ENCODE results near the gene KCP.

Gene KCP

GRCh38 chr7:128932862-128933179 lies 22.3 kb upstream of the KCP start:
- Mint-ChIP-seq H3K4me1 (ENCODE audit: low read depth) (peaks cover 23% of the 10 kb centered on the region), H3K36me3 (ENCODE audit: low read depth) (no peaks in the 10 kb centered on the region), H3K27me3 (peaks cover 14% of the 10 kb centered on the region), H3K27ac (no peak overlapping the region), H3K4me3 (no peak overlapping the region), H3K9me3 (no peaks in the 10 kb centered on the region)
- no peak for DNase-seq

- no peak overlapping the region for H3K4me3 Mint-ChIP-seq
- H3K36me3 Mint-ChIP-seq (ENCODE audit: low read depth), result no peaks in the 10 kb centered on the region
- no peak for DNase-seq
- H3K9me3 Mint-ChIP-seq, result no peaks in the 10 kb centered on the region
- peaks cover 10% of the 10 kb centered on the region for H3K27me3 Mint-ChIP-seq
- peak overlapping the region; percentile 8 for H3K27ac Mint-ChIP-seq
- peaks cover 19% of the 10 kb centered on the region for H3K4me1 Mint-ChIP-seq (ENCODE audit: low read depth)
Observed at GRCh38 chr7:128931965-128932861, 21.7 kb upstream of the KCP start.

- peaks cover 2% of the 10 kb centered on the region for H3K27me3 Mint-ChIP-seq
- H3K9me3 Mint-ChIP-seq, result no peaks in the 10 kb centered on the region
- H3K4me3 Mint-ChIP-seq, result no peak overlapping the region
- no peak overlapping the region for H3K27ac Mint-ChIP-seq
- no peak for DNase-seq
- H3K36me3 Mint-ChIP-seq (ENCODE audit: low read depth), result no peaks in the 10 kb centered on the region
- peaks cover 16% of the 10 kb centered on the region for H3K4me1 Mint-ChIP-seq (ENCODE audit: low read depth)
Observed at GRCh38 chr7:128931190-128931798, 20.8 kb upstream of the KCP start.

GRCh38 chr7:128928882-128929788 lies 18.6 kb upstream of the KCP start:
- Mint-ChIP-seq H3K36me3 (ENCODE audit: low read depth) (no peaks in the 10 kb centered on the region), H3K4me1 (ENCODE audit: low read depth) (peaks cover 15% of the 10 kb centered on the region), H3K27me3 (no peaks in the 10 kb centered on the region), H3K27ac (no peak overlapping the region), H3K4me3 (no peak overlapping the region), H3K9me3 (no peaks in the 10 kb centered on the region)
- DNase-seq, result no peak

DNA sequence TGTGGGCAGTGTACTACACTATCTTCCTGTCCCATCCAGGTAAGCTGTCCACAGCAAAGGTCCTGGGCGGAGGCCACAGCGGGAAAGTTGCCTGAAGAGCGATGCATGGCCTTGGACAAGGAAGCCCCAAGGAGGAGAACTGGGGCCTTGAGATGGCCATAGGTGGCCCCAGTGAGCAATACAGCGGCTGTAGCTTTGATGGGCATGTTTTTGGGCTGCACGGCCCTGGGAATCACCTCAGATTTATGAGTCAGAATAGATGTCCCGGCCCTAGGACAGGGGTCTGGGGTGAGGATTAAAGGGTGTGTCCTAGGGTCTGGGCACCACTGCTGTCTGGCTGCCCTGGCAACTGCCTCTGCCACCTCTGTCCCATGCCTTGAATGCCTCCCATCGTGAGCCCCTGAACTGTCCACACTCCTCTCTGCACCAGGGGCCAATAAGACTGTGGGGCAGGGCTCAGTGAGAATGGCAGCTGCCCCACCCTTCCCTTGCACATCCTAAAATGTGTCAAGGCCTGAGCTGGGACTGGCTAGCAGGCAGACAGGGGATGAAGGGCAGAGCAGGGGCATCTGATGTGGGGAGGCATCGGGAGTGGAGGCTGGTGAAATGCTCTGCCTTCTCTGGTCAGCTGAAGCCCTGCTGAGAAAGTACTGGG lies 17.8 kb upstream of the KCP start:
- Mint-ChIP-seq H3K27me3 (no peaks in the 10 kb centered on the region), H3K4me1 (ENCODE audit: low read depth) (peaks cover 9% of the 10 kb centered on the region), H3K4me3 (no peak overlapping the region), H3K36me3 (ENCODE audit: low read depth) (no peaks in the 10 kb centered on the region), H3K9me3 (no peaks in the 10 kb centered on the region), H3K27ac (no peak overlapping the region)
- no peak for DNase-seq

- Mint-ChIP-seq H3K27me3 (no peaks in the 10 kb centered on the region), H3K36me3 (ENCODE audit: low read depth) (no peaks in the 10 kb centered on the region)
Observed at GRCh38 chr7:128924707-128925588, 14.4 kb upstream of the KCP start.

GRCh38 chr7:128923411-128923800 lies 12.9 kb upstream of the KCP start:
- Mint-ChIP-seq H3K27me3 (peaks cover 3% of the 10 kb centered on the region), H3K36me3 (ENCODE audit: low read depth) (no peaks in the 10 kb centered on the region), H3K9me3 (no peaks in the 10 kb centered on the region), H3K27ac (no peak overlapping the region), H3K4me1 (ENCODE audit: low read depth) (no peaks in the 10 kb centered on the region), H3K4me3 (no peak overlapping the region)
- no peak for DNase-seq

More at GRCh38 chr7:128924707-128925588, 14.4 kb upstream of the KCP start:
- Mint-ChIP-seq H3K4me3 (no peak overlapping the region), H3K27ac (no peak overlapping the region), H3K9me3 (no peaks in the 10 kb centered on the region), H3K4me1 (ENCODE audit: low read depth) (no peaks in the 10 kb centered on the region)
- no peak for DNase-seq

- Mint-ChIP-seq H3K4me1 (ENCODE audit: low read depth) (no peaks in the 10 kb centered on the region), H3K9me3 (no peaks in the 10 kb centered on the region), H3K27me3 (peaks cover 9% of the 10 kb centered on the region), H3K27ac (no peak overlapping the region), H3K4me3 (no peak overlapping the region), H3K36me3 (ENCODE audit: low read depth) (no peaks in the 10 kb centered on the region)
- peak; percentile 7 for DNase-seq
Observed at GRCh38 chr7:128922496-128923410, 12.2 kb upstream of the KCP start.

DNA sequence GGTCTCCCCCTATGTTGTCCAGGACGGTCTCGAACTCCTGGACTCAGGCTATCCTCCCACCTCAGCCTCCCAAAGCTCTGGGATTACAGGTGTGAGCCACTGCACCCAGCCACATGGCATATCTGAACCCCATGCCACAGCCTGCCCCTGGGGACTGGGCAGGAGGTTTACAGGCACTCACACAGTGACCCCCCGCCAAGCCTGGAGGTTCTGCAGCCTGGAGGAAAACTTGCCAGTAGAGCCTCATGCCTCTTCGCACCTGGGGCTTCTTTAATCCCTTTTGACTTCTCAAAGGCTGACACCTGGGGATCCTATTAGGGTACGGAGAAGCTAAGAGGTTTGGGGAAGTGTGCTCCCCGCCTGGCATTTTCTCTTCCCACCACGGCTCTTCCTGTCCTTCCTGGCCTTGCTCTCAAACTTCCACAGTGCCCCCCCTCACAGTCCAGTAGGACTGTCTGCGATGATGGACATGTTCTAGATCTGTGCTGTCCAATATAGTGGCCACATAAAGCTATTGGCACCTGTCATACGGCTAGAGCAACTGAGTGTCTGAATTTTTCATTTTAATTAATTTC lies 11.4 kb upstream of the KCP start:
- H3K27me3 Mint-ChIP-seq, result peaks cover 15% of the 10 kb centered on the region
- DNase-seq, result peak; percentile 7
- H3K36me3 Mint-ChIP-seq (ENCODE audit: low read depth), result no peaks in the 10 kb centered on the region
- no peak overlapping the region for H3K4me3 Mint-ChIP-seq
- H3K4me1 Mint-ChIP-seq (ENCODE audit: low read depth), result no peaks in the 10 kb centered on the region
- no peaks in the 10 kb centered on the region for H3K9me3 Mint-ChIP-seq
- no peak overlapping the region for H3K27ac Mint-ChIP-seq

DNA sequence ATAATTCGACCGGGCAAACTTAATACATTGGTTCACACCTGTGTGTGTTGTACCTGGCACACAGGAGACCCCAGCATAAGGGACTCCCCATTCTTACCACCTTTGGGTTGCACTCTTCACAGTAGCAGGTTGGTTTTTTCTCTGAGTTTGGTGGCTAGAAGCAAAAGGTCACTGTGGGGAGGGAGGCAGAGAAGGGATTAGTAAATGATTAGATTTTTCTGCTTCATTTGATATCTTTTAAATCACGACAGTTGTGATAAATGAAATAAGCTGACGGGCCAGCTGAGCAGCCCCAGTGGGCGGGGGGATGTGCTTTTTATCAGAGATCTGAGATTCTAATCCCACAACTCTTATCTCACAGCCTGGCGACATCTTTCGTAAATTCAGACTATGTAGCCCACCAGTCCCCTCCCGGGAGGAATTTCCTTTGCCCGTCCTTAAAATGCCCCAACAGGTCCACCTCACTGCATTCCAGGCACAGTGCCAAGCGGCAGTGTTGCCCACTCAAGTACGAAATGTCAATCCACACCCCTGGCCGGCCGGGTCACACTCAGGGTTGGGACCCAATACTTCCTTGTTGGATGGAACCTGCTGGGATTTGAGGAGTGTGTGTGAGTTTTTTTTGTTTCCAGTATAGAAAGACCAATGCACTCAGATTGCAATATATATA lies 10.5 kb upstream of the KCP start:
- Mint-ChIP-seq H3K27me3 (peaks cover 24% of the 10 kb centered on the region), H3K4me3 (no peak overlapping the region), H3K27ac (no peak overlapping the region), H3K9me3 (no peaks in the 10 kb centered on the region), H3K36me3 (ENCODE audit: low read depth) (no peaks in the 10 kb centered on the region), H3K4me1 (ENCODE audit: low read depth) (no peaks in the 10 kb centered on the region)
- peak; percentile 7 for DNase-seq

DNA sequence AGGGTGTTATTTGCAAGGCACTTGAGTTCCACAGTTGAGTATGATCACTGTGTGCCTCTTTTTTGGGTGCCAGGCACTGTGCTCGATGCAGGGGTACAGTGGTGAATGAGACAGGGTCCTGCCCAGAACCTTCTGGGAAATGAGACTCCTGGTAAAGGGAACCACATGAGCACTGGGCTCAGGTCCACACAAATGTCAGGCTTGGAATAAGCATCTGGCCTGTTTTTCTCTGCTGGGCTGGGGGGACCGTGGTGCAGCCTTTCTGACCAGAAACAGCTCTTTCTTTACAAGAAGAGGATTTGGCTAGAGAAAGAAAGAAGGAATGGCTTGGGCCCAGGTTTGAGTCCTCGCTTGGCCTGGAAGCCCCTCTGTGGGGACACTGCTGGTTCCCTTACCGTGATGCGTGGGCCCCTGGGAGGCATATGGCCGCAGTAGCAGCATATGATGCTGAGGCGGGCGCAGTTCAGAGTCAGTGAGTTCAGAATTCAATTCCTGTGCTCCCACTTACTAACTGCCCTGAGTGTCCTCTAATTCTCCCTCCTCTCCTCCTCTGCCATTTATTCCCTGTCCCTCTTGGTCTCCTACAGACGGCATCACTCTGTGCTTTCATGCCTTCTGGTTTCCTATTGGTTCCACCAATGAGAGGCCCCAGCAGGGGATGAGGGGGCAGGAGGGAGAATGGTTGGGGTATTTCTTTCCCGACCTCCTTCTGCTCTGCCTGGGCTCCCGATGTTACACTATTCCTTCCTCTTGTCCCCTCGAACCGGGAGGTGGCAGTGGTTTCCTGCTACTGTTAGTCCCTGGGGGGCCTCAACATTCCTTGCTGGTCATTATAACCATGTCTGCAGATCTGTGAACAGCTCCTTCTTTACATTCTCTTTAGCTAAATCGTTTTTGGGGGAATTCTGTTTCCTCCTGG lies 9.6 kb upstream of the KCP start:
- no peaks in the 10 kb centered on the region for H3K9me3 Mint-ChIP-seq
- no peak overlapping the region for H3K27ac Mint-ChIP-seq
- H3K4me3 Mint-ChIP-seq, result no peak overlapping the region
- H3K36me3 Mint-ChIP-seq (ENCODE audit: low read depth), result no peaks in the 10 kb centered on the region
- H3K27me3 Mint-ChIP-seq, result peaks cover 31% of the 10 kb centered on the region
- peaks cover 4% of the 10 kb centered on the region for H3K4me1 Mint-ChIP-seq (ENCODE audit: low read depth)
- DNase-seq, result peak; percentile 20

Data from activated T-cell treated with anti-CD3 and anti-CD28 coated beads, Interleukin-2, amount 50 U/mL, for 24 hours (primary cell).